Frontal cortex (tissue), 4 donors: ENCODE measurements around the gene CCDC91. TPM values are rescaled to one million over a fixed set of nuclear protein-coding genes. Genes with fewer than 3 reads are reported as not detected.

Source experiments
- DNase-seq, 2 donors: peaks; one replicate each; pipeline ENCODE4 v3.0.0; 2012; ENCODE audit warnings: low spot score in 2 of 2
- FAIRE-seq: peaks from 2 replicates; lab custom pipeline; 2012; peaks lifted over from hg19 to GRCh38; lab: Jason Lieb, UNC
- total RNA-seq: library from RNA; depleted of rRNA; stranded (reverse); fragments of >200 nt; gene quantifications from one replicate; pipeline ENCODE4 v1.2.3, GENCODE V29; 2014
- donor health status: control.
- donor health status: control.
- donor health status: control.

The CCDC91 gene
- total RNA-seq, 1 donor from 2014 or later, result 115 TPM

DNA sequence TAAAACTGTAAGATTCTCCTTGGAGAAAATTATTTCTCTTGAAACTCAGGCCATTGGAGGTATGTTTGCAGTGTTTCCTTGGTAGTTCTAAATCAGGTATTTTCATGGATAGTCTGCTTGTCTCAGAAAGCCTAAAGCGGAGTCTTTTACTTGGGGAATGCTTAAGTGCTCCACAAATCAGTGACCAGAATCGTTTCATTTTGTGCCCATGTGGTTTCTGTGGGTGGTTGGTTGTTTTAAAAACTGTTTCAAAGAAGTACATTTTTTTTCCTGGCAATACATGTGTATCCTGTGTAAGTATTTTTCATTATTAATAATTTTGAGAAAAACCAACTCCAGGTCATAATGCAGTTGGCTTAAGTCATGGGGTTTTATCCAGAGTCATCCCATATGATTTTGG, 33.6 kb downstream of the CCDC91 start:
- FAIRE-seq, result no peak
- DNase-seq, result no peak

DNA sequence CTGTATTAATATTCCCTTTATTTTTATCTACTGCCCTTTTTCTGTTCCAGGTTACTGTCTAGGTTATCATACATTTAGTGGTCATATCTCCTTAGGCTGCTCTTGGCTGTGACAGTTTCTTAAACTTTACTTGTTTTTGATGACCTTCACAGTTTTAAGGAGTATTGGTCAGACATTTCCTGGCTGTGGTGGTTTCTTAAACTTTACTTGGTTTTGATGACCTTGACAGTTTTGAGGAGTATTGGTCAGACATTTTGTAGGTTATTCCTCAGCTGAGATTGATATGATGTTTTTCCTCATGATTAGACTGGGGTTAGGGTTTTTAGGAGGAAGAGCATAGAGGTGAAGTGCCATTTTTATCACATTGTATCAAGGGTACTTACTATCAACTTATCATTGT, 36.4 kb downstream of the CCDC91 start:
- FAIRE-seq (no peak), DNase-seq (no peak)

DNA sequence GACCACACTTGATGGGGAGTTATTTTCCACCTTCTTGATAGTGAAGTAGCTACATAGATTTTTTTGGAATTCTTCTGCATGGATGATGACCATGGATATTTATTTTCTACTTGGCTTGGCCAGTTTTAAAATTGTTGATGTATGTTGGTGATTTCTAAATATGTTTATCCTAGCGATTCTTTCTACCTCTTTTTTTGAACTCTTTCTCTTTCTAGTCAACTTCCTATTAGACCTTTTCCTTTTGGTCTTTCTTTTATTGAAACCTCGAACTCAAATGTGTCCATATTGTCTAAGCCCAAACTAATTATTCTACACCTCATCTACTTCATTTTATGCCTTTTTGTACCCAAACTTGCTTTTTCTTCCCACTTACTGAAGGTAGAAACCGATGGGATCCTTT, 37.0 kb downstream of the CCDC91 start:
- DNase-seq, result no peak
- no peak for FAIRE-seq

DNA sequence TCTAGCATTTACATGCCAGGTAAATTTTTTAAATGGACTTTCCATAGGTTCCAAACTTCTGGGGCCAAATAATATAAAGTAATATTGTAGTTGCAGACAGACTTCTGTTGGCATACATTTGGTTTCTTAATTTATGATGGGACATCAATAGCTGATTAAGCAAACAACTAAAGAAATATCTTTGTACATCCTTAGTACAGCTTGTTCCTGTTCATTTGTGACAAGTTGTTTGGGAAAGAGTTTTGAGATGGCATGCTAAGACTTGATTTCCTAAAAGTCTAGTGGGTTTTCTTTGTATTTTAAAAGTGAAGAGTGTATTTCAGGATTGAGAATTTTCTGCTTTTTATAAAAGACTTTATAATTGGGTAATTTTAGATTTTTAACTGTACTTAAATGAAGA, 41.0 kb downstream of the CCDC91 start:
- FAIRE-seq, result no peak
- DNase-seq, result no peak

DNA sequence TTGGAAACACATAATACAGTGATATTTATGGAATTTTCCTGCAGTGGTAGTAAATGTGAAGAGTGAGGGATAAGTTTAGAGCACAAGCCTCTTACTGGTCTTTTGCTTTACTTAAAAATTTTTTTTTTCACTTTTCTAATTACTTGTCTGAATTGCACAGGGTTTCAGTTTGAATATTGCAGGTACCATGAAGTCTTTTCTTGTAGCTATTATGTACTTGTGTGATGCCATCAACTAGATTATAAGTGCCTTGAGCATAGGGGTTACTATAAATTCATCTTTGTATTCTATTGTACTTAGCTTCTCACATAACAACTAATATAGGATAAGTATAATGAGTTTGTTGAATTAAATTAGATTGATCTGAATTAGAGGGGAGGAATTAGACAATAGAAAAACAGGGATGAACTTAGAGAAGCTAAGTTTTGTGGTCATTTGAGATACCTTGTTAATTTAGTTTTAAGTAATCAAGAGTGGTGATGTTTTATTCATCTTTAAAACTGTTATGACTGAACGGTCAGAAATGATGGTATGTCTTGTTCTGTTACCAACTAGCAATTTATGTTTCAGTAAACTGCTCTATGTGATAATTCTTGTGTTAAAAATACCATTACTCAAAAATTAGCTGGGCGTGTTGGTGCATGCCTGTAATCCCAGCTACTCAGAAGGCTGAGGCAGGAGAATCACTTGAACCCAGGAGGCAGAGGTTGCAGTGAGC, 42.1 kb downstream of the CCDC91 start:
- DNase-seq (no peak), FAIRE-seq (no peak)

DNA sequence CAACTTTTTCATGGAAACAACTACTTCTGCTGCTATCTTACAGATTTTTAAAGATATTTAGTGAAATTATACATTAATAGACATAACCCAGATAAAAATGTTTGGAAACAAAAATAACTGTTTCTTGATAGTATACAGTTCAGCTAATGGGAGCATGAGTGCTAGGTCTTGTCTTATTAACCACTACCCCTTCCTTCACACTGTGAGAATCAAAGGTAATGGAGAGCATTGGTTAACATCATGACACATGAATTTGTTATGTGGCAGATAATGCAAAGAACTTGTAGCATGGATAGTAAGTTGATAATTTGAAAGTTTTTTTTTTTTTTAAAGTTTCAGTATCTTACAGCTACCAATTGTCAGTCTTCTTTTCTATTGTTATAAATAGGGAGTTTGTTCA, 44.2 kb downstream of the CCDC91 start:
- FAIRE-seq (no peak), DNase-seq (no peak)

DNA sequence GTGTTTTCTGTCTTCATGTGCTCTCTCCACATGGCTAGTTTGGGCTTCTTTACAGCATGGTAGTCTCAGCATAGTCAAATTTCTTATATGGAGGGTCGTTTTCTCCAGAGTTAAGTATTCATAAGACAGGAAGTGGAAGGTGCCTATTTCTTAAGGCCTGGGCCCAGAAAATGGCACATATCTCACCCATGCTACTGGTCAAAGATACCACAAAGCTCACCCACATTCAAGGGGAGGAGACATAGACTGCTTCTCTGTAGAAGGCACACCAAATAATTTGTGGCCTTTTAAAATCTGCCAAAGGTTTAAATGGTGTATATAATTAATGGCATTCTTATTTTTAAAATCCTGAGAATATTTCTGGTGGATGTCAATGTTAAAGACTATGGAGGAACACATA, 44.8 kb downstream of the CCDC91 start:
- FAIRE-seq, result no peak

DNA sequence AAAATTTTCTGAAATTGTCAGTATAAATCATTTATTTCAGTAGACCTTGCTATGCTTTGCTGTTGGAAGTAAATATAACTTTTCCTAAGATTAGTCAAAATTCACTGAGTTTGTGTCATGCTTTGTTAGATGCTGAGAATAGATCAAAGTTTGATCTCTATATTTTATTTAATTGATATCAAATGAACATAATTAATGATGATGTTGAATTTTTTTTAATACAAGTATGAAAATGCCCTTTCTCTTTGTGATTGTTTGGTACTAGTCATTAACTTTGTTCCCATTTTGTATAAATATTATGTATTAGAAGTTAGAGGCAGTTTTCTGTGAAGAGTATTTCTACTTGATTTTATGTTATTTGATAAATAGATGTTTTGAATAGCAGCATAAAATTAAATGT, 45.7 kb downstream of the CCDC91 start:
- FAIRE-seq (no peak), DNase-seq (no peak)

More for the DNA sequence above, 44.8 kb downstream of the CCDC91 start:
- DNase-seq, result no peak

DNA sequence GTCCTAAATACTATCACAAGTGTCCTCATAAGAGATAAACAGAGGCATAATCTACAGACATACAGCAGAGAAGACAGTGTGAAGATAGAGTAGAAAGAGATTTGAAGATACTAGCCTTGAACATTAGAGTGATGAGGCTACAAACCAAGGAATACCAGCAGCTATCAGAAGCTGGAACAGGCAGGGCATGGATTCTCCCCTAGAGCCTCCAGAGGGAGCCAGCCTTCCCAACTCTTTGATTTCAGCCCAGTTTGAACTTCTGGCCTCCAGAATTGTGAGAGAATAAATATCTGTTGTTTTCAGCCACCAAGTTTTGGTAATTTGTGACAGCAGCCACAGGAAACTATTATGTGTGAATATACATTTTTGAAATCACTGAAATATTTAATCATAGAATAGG, 47.2 kb downstream of the CCDC91 start:
- FAIRE-seq, result no peak
- no peak for DNase-seq

DNA sequence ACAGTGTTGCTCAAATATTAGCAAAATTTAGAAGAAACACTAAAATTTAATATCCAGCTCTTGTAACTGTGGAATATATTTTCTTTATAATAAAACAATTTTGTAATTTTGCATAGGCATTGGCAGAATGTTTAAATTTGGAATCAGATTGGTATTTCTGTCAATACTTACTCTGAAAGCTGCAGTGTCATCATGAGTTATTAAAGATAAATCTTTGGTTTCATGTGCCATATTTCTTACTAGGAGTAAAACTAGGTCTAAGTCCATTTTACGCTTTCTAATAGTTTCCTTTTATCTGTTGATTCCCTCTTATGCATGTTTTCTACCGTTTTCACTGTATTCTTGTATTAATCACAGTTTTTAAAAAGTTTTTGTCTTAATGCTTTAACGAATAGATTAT, 49.7 kb downstream of the CCDC91 start:
- FAIRE-seq, result no peak
- DNase-seq, result no peak

DNA sequence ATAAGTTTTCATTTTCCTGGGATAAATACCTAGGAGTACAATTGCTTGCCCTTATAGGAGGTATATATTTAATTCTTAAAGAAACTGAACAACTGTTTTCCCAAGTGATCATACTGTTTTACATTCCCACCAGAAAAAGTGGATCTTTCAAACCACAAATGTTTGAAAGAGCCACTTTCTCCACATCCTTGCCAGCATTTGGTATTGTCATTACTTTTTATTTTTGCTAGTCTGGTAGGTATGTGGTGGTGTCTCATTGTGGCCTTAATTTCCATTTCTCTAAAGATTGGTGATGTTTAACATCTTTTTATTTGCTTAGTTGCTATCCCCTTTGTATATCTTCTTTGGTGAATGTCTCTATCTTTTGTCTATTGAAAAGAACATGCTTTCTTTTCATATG, 50.6 kb downstream of the CCDC91 start:
- FAIRE-seq, result no peak
- DNase-seq, result no peak

DNA sequence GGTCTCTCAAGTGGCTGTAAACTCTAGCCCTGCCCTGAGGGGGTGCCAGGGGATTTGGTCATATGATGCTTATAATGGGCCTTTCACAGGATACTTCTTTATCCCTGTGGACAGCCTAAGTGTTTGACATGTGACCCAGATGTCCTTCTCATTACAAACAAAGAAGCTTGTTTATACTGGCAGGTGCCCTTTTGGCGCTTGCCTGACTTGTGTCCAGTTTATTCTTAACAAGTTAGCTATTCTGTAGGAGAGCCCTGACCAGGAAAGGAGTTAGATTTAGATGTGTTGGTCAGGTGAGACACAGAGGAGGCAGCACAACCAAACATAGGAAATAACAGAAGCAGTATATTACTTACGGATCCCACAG, 51.9 kb downstream of the CCDC91 start:
- DNase-seq, result no peak

DNA sequence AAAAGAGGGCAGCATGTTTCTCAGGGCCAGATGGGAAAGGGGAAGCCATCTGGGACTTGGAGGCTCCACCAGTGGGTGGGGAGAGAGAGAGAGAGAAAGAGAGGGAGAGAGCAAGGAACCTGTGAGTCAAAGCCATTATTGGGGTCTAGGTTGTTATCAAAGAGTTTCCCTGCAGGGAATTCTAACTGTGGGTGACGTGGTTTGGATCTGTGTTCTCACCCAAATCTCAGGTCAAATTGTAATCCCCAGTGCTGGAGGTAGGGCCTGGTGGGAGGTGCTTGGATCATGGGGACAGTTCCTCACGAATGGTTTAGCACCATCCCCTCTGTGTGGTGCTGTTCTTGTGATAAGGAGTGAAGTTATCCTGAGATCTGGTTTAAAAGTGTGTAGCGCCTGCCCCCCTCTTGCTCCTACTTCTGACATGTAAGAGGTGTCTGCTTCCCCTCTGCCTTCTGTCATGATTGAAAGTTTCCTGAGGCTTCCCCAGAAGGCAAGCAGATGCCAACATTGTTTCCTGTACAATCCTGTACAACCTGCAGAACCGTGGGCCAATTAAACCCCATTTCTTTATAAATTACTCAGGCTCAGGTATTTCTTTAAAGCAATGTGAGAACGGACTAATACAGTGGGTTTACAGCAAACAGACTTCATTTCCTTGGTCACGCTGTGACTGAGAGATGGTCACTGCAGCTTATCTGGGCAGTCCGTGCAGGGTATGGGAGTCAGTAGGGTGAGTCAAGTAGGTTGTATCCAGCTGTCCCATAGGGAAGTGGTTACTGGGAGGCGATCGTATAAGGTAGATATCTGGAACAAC, 52.4 kb downstream of the CCDC91 start:
- FAIRE-seq, result no peak

More for the DNA sequence above, 51.9 kb downstream of the CCDC91 start:
- no peak for FAIRE-seq

DNA sequence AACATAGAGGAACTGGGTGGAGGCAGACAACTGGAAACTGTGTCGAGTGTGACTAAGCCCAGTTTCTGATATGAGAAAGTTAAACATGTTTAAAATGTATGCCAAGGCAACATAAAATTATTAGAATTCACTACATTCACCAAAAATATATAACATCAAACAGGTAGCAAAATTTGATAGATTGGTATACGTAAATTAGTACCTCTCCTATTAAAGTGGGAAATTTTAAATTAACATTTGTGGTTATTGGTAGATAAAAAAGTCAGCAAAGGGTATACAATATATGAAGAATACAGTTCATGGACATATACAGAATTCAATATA, 53.0 kb downstream of the CCDC91 start:
- FAIRE-seq (peak; percentile 31), DNase-seq (no peak)

More for the DNA sequence above, 52.4 kb downstream of the CCDC91 start:
- no peak for DNase-seq

DNA sequence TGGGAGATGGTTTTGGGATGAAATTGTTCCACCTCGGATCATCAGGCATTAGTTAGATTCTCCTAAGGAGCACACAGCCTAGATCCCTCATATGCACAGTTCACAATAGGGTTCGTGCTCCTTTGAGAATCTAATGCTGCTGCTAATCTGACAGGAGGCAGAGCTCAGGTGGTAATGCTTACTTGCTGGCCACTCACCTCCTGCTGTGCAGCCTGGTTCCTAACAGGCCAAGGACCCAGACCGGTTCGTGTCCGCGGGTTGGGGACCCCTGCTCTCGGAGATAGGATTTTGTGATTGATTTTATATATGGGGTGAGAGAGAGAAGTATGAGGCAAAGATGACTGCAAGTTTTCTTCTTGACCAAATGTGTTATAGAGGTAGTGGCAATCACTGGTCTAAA, 57.5 kb downstream of the CCDC91 start:
- DNase-seq (no peak), FAIRE-seq (no peak)

DNA sequence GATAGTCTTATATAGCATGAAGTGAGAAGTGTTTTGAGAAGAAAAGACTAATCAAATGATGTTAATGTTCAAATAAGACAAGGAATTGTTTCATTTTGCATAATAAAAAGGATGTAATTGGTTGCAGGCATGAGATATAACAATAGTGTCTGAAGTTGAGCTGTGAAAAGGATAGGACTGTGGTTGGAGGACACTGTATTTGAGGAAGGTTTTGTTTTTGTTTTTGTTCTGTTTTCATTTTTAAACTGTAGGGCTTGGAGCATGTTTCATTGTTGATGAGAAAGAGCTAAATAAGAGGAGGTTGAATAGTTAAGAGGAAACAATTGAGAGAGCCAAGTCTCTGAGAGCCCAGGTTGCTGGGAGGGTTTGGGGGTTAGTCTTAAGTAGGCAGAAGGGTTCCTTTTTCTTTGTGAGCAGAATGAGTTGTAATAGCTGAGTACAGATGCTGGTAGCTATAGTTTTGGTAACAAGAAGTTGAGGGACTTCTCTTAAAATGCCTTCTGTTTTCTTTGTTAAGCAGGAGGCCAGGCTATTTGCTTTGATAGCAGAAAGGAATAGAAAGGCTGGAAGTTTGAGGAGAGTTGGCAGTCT, 58.4 kb downstream of the CCDC91 start:
- FAIRE-seq (no peak), DNase-seq (no peak)

DNA sequence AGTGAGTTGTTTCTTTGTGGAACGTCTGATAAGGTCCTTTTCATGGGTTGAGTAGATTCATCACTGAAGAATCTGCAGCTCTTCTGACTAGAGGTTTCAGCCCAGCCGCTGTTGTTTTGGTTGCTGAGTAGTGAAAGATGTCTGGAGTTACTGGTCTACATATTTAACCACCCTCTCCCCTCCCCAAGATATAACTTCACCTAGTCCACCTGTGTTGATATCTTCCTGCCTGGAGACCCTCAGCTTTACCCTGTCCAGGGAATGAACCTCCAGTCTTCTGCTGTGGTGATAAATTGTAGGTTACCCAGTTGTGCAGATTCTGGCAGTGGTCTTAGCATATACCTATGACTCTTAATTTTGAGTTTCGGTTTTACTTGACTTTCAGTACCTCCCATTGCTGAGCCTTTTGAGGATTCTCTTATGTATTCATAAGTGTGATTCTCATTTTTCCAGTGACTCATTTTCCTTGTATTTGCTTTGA, 62.9 kb downstream of the CCDC91 start:
- DNase-seq (no peak), FAIRE-seq (no peak)

DNA sequence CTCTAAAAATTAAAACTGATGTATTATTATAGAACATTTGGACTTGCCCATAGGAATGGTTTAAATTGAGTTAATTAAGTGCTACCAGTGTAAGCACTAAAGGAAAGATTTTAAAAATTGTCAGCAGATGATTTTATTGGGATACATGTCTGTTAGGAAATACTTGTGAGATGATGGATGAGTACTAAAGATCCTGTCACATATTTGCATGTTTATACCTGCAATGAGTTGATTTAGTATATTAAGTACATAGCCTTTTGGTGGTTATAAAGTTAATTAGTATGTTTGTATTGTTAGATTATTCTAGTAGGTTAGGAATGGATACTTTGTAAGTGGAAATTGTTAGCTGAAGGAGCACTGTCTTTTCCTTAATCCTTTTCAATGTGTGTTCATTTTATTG, 67.2 kb downstream of the CCDC91 start:
- no peak for DNase-seq
- FAIRE-seq, result no peak

DNA sequence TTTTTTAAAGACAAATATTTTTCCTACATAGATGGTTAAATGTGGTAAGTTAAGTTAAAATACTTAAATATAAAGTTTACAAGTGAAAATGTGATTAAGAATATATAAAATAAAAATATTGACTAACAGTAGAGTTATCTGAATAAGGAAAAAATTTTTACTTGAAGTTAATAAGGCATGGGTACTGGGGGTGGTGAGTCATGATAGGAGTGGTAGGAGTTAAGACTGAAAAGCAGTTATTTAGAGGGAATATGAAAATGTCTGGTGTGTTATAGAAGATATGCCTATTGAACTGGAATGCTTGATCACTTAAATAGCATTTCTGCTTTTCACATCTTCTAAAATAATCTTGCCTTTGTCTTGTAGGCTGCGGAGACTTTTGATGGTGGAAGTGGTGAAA, 68.7 kb downstream of the CCDC91 start:
- DNase-seq (no peak), FAIRE-seq (peak; percentile 13)

DNA sequence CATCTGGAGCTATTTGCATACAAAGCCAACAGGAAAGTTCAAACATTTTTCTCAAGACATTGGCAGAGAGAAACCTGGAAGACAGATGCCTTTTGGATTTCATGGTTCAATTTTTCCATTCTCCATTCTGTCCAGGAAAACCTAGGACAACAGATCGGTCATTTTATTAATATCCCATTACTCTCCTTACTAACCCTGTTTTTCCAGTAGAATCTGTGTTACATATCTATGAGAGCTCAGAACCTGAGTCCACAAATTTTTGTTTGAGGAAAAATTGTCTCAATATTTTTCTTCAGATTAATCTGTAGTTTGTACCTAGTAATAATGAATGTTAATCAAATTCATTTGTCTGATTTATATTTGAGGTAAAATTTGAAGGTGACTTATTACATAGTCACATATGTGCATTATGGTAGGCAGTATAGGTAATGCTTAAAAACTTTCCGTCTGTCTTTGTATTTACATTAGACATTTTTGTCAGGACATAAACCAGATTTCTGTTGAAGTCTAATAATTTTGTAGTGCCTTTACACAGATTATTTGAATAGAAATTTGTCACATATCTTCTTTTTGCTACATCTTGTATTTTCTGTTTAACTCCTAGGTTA, 75.3 kb downstream of the CCDC91 start:
- no peak for FAIRE-seq
- DNase-seq, result no peak
